ENCODE results near the gene CYP39A1.
"Not testable (repeated sequence)": the region's sequence is repeated elsewhere in the genome, so short reads cannot be mapped to it uniquely, and the experiment has no call there.

CYP39A1 gene

GRCh38 chr6:46648869-46649492 is 3.6 kb downstream of the CYP39A1 start:
- in situ Hi-C loops (cut with MboI; ENCODE audit: low sequenced_read_pairs) = no loop called here

GRCh38 chr6:46648108-46648507 is 4.5 kb downstream of the CYP39A1 start:
- in situ Hi-C loops (cut with MboI; ENCODE audit: low sequenced_read_pairs) = not testable (repeated sequence)

- in situ Hi-C loops (cut with MboI; ENCODE audit: low sequenced_read_pairs) = no loop called here
Measured at GRCh38 chr6:46645265-46645664, 7.4 kb downstream of the CYP39A1 start.

GRCh38 chr6:46642928-46643751 is 9.5 kb downstream of the CYP39A1 start:
- in situ Hi-C loops (cut with MboI; ENCODE audit: low sequenced_read_pairs) = no loop called here

- in situ Hi-C loops (cut with MboI; ENCODE audit: low sequenced_read_pairs) = no loop called here
Measured at GRCh38 chr6:46638650-46639049, 14.0 kb downstream of the CYP39A1 start.

- in situ Hi-C loops (cut with MboI; ENCODE audit: low sequenced_read_pairs) = no loop called here
Measured at GRCh38 chr6:46637933-46638332, 14.7 kb downstream of the CYP39A1 start.

- in situ Hi-C loops (cut with MboI; ENCODE audit: low sequenced_read_pairs) = no loop called here
Measured at GRCh38 chr6:46637145-46637544, 15.5 kb downstream of the CYP39A1 start.

GRCh38 chr6:46635462-46635861 is 17.2 kb downstream of the CYP39A1 start:
- in situ Hi-C loops (cut with MboI; ENCODE audit: low sequenced_read_pairs) = no loop called here

GRCh38 chr6:46632053-46632452 is 20.6 kb downstream of the CYP39A1 start:
- in situ Hi-C loops (cut with MboI; ENCODE audit: low sequenced_read_pairs) = no loop called here

- in situ Hi-C loops (cut with MboI; ENCODE audit: low sequenced_read_pairs) = no loop called here
Measured at GRCh38 chr6:46629691-46630090, 22.9 kb downstream of the CYP39A1 start.

- in situ Hi-C loops (cut with MboI; ENCODE audit: low sequenced_read_pairs) = no loop called here
Measured at GRCh38 chr6:46628976-46629375, 23.6 kb downstream of the CYP39A1 start.

- in situ Hi-C loops (cut with MboI; ENCODE audit: low sequenced_read_pairs) = no loop called here
Measured at GRCh38 chr6:46628498-46628897, 24.1 kb downstream of the CYP39A1 start.

- in situ Hi-C loops (cut with MboI; ENCODE audit: low sequenced_read_pairs) = no loop called here
Measured at GRCh38 chr6:46626976-46627375, 25.6 kb downstream of the CYP39A1 start.

GRCh38 chr6:46626228-46626909 is 26.2 kb downstream of the CYP39A1 start:
- in situ Hi-C loops (cut with MboI; ENCODE audit: low sequenced_read_pairs) = no loop called here

GRCh38 chr6:46618726-46619125 is 33.9 kb downstream of the CYP39A1 start:
- in situ Hi-C loops (cut with MboI; ENCODE audit: low sequenced_read_pairs) = no loop called here

- in situ Hi-C loops (cut with MboI; ENCODE audit: low sequenced_read_pairs) = no loop called here
Measured at GRCh38 chr6:46612645-46613044, 40.0 kb downstream of the CYP39A1 start.

- in situ Hi-C loops (cut with MboI; ENCODE audit: low sequenced_read_pairs) = no loop called here
Measured at GRCh38 chr6:46610862-46611553, 41.6 kb downstream of the CYP39A1 start.

GRCh38 chr6:46606338-46606737 is 46.3 kb downstream of the CYP39A1 start:
- in situ Hi-C loops (cut with MboI; ENCODE audit: low sequenced_read_pairs) = no loop called here

GRCh38 chr6:46605091-46605797 is 47.4 kb downstream of the CYP39A1 start:
- in situ Hi-C loops (cut with MboI; ENCODE audit: low sequenced_read_pairs) = no loop called here

- in situ Hi-C loops (cut with MboI; ENCODE audit: low sequenced_read_pairs) = no loop called here
Measured at GRCh38 chr6:46598215-46598614, 54.4 kb downstream of the CYP39A1 start.

GRCh38 chr6:46592740-46593139 is 59.9 kb downstream of the CYP39A1 start:
- in situ Hi-C loops (cut with MboI; ENCODE audit: low sequenced_read_pairs) = no loop called here
